Esophagus muscularis mucosa (tissue), 4 donors: Measurements from ENCODE around the gene UFC1. TPM values are rescaled to one million over a fixed set of nuclear protein-coding genes. Genes with fewer than 3 reads are reported as not detected.

Experiments used
- DNase-seq: peaks from one replicate; pipeline ENCODE4 v3.0.0-alpha.2; 2017; ENCODE audit errors: extremely low spot score
- H3K27ac ChIP-seq, 4 donors: fragments of 200-600 bp; sonication (generic); replicated peaks in 1 of 4; 1 replicate in 3 of 4; 2 replicates in 1 of 4; pipeline ENCODE4 v1.5.1; 2016 to 2019; ENCODE audit warnings: mild to moderate bottlenecking in 1 of 4
- H3K27me3 ChIP-seq, 4 donors: fragments of 200-600 bp; sonication (generic); one replicate each; pipeline versions ENCODE4 v1.5.1 to v1.6.0; 2016 to 2019
- H3K36me3 ChIP-seq, 4 donors: fragments of 200-600 bp; sonication (generic); one replicate each; pipeline ENCODE4 v1.5.1; 2016 to 2019
- H3K4me1 ChIP-seq, 4 donors: fragments of 200-600 bp; sonication (generic); one replicate each; pipeline ENCODE4 v1.5.1; 2016 to 2019
- H3K4me3 ChIP-seq, 4 donors: fragments of 200-600 bp; sonication (generic); 1 replicate in 2 of 4; 2 replicates in 2 of 4; pipeline ENCODE4 v1.5.1; 2016 to 2019; ENCODE audit warnings: mild to moderate bottlenecking in 4 of 4, moderate library complexity in 1 of 4
- H3K9me3 ChIP-seq, 4 donors: fragments of 200-600 bp; sonication (generic); 1 replicate in 3 of 4; 2 replicates in 1 of 4; pipeline ENCODE4 v1.5.1; 2016 to 2019
- CTCF ChIP-seq, 3 experiments: fragments of 200-600 bp in 2 of 3; fragments of 450-650 bp in 1 of 3; sonication (generic) in 2 of 3; IDR thresholded peaks; one replicate each; pipeline ENCODE4 v1.5.1; 2017 to 2019; ENCODE audit warnings: antibody characterized with exemption in 3 of 3, mild to moderate bottlenecking in 2 of 3, moderate library complexity in 1 of 3
- EP300 ChIP-seq: sonication (generic); formaldehyde crosslinking; IDR thresholded peaks from one replicate; pipeline ENCODE4 v1.6.1; 2017; ENCODE audit warnings: antibody characterized with exemption
- POLR2A ChIP-seq: fragments of 450-650 bp; IDR thresholded peaks from one replicate; pipeline ENCODE4 v1.6.1; 2017; ENCODE audit warnings: antibody characterized with exemption, moderate library complexity, mild to moderate bottlenecking, low read depth
- POLR2AphosphoS5 ChIP-seq, 2 donors: sonication (generic); formaldehyde crosslinking; IDR thresholded peaks; one replicate each; pipeline ENCODE4 v1.6.1; 2017; ENCODE audit warnings: antibody characterized with exemption in 2 of 2
- WGBS: methylation state at CpG from one replicate; pipeline ENCODE4 v1.1.5; 2018; 5-methylcytosine and 5-hydroxymethylcytosine counted together
- intact Hi-C: fragments of 100-400 bp; cut with DNase I; formaldehyde crosslinking; loops from one replicate; pipeline ENCODE4 v1.15.1; 2023
- total RNA-seq, 4 donors: library from RNA; depleted of rRNA; stranded (reverse); fragments of >200 nt; gene quantifications; one replicate each; pipeline versions ENCODE4 v1.1.0 to v1.2.1, GENCODE V29; 2016

UFC1 gene
- total RNA-seq, 4 donors from 2014 or later: 62.8 to 86.1 (median 71.6) TPM

- intact Hi-C loops: no loop called here
- H3K27ac ChIP-seq: peak overlapping the region in 1 of 4 donors; percentile 92
- H3K36me3 ChIP-seq: peaks cover 41 to 64% (median 60%) of the 10 kb centered on the region in 4 donors
- H3K9me3 ChIP-seq: no peaks in the 10 kb centered on the region
- no peak for DNase-seq
- TF ChIP-seq CTCF (IDR thresholded peaks at IDR 0.05): no peak
- no peak for TF ChIP-seq POLR2A
- no peak for TF ChIP-seq POLR2AphosphoS5 (IDR thresholded peaks at IDR 0.05)
- no peak for TF ChIP-seq EP300
- no peak overlapping the region for H3K4me3 ChIP-seq
- peaks cover 30 to 46% (median 39%) of the 10 kb centered on the region in 4 donors for H3K4me1 ChIP-seq
- H3K27me3 ChIP-seq: no peaks in the 10 kb centered on the region
- 85% methylated on average over 11 of the region's 11 CpGs for WGBS
Measured at GRCh38 chr1:161174911-161175310, 21.1 kb downstream of the UFC1 start.

GRCh38 chr1:161175771-161176453, 22.1 kb downstream of the UFC1 start:
- 89% methylated on average over 10 of the region's 10 CpGs for WGBS
- intact Hi-C loops: no loop called here
- TF ChIP-seq CTCF (IDR thresholded peaks at IDR 0.05) (no peak), EP300 (no peak), POLR2A (no peak), POLR2AphosphoS5 (IDR thresholded peaks at IDR 0.05) (no peak)
- H3K4me1 ChIP-seq: peaks cover 33 to 46% (median 39%) of the 10 kb centered on the region in 4 donors
- H3K27ac ChIP-seq: peak overlapping the region; percentile 87 to 94 (median 90)
- H3K4me3 ChIP-seq: peak overlapping the region; percentile 69 to 82 (median 80)
- no peak for DNase-seq
- H3K36me3 ChIP-seq: peaks cover 33 to 54% (median 50%) of the 10 kb centered on the region in 4 donors
- H3K9me3 ChIP-seq: no peaks in the 10 kb centered on the region
- H3K27me3 ChIP-seq: no peaks in the 10 kb centered on the region

- WGBS: 22% methylated on average over 17 of the region's 17 CpGs
Measured at GRCh38 chr1:161176468-161177111, 22.8 kb downstream of the UFC1 start.

More at GRCh38 chr1:161176468-161177111, 22.8 kb downstream of the UFC1 start:
- peaks cover 26 to 47% (median 43%) of the 10 kb centered on the region in 4 donors for H3K36me3 ChIP-seq
- H3K27ac ChIP-seq: peak overlapping the region; percentile 87 to 94 (median 90)
- intact Hi-C loops: no loop called here
- DNase-seq: no peak
- no peaks in the 10 kb centered on the region for H3K9me3 ChIP-seq
- H3K4me3 ChIP-seq: peak overlapping the region; percentile 69 to 82 (median 80)
- TF ChIP-seq EP300 (no peak), POLR2A (no peak), POLR2AphosphoS5 (IDR thresholded peaks at IDR 0.05) (no peak), CTCF (IDR thresholded peaks at IDR 0.05) (no peak)
- peaks cover 33 to 41% (median 39%) of the 10 kb centered on the region in 4 donors for H3K4me1 ChIP-seq
- H3K27me3 ChIP-seq: no peaks in the 10 kb centered on the region
